Measurements from ENCODE around the gene NPR1. TPM values are rescaled to one million over a fixed set of nuclear protein-coding genes. Genes with fewer than 3 reads are reported as not detected.

NPR1 gene
- 100 to 1,000 TPM in 1 of 6 donors, 10 to 100 TPM in 5; 32.5 to 101 (median 63.0) TPM for total RNA-seq

DNA sequence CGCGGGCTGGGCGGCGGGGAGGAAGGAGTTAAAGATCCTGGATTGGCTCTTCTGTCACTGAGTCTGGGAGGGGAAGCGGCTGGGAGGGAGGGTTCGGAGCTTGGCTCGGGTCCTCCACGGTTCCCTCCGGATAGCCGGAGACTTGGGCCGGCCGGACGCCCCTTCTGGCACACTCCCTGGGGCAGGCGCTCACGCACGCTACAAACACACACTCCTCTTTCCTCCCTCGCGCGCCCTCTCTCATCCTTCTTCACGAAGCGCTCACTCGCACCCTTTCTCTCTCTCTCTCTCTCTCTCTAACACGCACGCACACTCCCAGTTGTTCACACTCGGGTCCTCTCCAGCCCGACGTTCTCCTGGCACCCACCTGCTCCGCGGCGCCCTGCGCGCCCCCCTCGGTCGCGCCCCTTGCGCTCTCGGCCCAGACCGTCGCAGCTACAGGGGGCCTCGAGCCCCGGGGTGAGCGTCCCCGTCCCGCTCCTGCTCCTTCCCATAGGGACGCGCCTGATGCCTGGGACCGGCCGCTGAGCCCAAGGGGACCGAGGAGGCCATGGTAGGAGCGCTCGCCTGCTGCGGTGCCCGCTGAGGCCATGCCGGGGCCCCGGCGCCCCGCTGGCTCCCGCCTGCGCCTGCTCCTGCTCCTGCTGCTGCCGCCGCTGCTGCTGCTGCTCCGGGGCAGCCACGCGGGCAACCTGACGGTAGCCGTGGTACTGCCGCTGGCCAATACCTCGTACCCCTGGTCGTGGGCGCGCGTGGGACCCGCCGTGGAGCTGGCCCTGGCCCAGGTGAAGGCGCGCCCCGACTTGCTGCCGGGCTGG, at the start of gene NPR1:
NPR1 (plus strand) TSS at position 170 of the 818 bp plus-strand sequence; CDS start at position 591, 421 bp downstream.
- TF ChIP-seq EP300 (IDR thresholded peaks at IDR 0.05) (no peak), POLR2AphosphoS5 (IDR thresholded peaks at IDR 0.05) (no peak), POLR2A (IDR thresholded peaks at IDR 0.05) (peak in 2 of 4 donors; percentile 19 to 43)
- TF ChIP-seq, protein P1, sequence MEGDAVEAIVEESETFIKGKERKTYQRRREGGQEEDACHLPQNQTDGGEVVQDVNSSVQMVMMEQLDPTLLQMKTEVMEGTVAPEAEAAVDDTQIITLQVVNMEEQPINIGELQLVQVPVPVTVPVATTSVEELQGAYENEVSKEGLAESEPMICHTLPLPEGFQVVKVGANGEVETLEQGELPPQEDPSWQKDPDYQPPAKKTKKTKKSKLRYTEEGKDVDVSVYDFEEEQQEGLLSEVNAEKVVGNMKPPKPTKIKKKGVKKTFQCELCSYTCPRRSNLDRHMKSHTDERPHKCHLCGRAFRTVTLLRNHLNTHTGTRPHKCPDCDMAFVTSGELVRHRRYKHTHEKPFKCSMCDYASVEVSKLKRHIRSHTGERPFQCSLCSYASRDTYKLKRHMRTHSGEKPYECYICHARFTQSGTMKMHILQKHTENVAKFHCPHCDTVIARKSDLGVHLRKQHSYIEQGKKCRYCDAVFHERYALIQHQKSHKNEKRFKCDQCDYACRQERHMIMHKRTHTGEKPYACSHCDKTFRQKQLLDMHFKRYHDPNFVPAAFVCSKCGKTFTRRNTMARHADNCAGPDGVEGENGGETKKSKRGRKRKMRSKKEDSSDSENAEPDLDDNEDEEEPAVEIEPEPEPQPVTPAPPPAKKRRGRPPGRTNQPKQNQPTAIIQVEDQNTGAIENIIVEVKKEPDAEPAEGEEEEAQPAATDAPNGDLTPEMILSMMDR (IDR thresholded peaks at IDR 0.05): peak in 1 of 6 experiments; percentile 2
- ATAC-seq (ENCODE audit: low FRiP score in 2 of 2): peak; percentile 67 to 87
- Histone ChIP-seq H3K4me3 (peak within 1 kb of the TSS; percentile 59 to 73 (median 66)), H3K36me3 (peaks cover 0 to 20% (median 7%) of the 10 kb centered on the region in 4 donors), H3K27ac (peak within 1 kb of the TSS; percentile 69 to 88 (median 82)), H3K27me3 (peaks cover 0 to 15% (median 6%) of the 10 kb centered on the region in 4 donors), H3K9me3 (no peaks in the 10 kb centered on the region), H3K4me1 (peaks cover 20 to 38% (median 33%) of the 10 kb centered on the region in 4 donors)
- WGBS, 2 donors: 0 to 1% methylated on average over 34 to 55 of the region's 78 CpGs
- DNase-seq: peak; percentile 40 to 88

DNA sequence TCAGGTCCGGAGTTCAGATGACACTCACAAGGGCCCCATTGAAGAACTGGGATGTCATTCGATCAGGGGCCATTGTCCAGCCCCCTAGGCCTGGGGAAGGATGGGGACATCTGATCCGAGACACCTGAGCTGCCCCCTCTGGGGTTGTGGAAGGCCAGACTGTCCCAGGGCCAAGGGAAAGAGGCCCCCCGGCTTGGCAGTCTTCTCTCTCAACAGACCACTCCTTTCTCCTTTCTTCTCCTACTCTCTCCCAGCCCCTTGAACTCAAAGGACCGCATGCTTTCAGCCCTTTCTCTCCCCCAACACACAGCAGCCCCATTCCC, 49.2 kb upstream of the NPR1 start:
- no peak for ATAC-seq (ENCODE audit: low FRiP score in 2 of 2)
- Histone ChIP-seq H3K4me3 (no peak overlapping the region), H3K36me3 (peaks cover 0 to 2% (median 0%) of the 10 kb centered on the region in 4 donors), H3K9me3 (no peaks in the 10 kb centered on the region), H3K4me1 (peaks cover 36 to 83% (median 47%) of the 10 kb centered on the region in 4 donors), H3K27me3 (no peaks in the 10 kb centered on the region), H3K27ac (peak overlapping the region in 3 of 4 donors; percentile 4 to 95 (median 95))
- no peak for DNase-seq
- TF ChIP-seq, protein P1 (IDR thresholded peaks at IDR 0.05): no peak
- no peak for TF ChIP-seq POLR2A (IDR thresholded peaks at IDR 0.05)
- no peak for TF ChIP-seq POLR2AphosphoS5 (IDR thresholded peaks at IDR 0.05)
- TF ChIP-seq EP300 (IDR thresholded peaks at IDR 0.05): no peak
- WGBS, 2 donors: 90 to 96% methylated on average over 4 to 5 of the region's 5 CpGs

DNA sequence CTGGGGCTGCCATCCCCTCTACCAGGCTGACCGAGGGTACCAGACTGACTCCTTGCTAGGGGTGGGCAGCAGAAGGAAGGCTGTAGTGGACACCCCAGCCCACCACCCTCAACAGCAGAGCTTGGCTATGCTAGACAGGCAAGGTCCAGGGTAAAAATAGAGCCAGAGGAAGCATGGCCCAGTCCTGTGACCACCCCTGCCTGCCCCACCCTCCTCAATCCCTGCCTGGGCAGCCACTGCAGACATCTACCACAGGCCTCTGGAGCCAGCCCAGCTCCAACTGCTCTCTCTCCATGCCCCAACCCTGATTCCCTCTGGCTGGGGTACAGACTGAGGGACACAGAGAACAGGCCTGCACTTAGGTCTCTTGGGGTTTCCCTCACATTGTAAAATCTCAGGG, 48.5 kb upstream of the NPR1 start:
- Histone ChIP-seq H3K4me1 (peaks cover 29 to 81% (median 47%) of the 10 kb centered on the region in 4 donors), H3K36me3 (peaks cover 0 to 2% (median 0%) of the 10 kb centered on the region in 4 donors), H3K27ac (peak overlapping the region in 3 of 4 donors; percentile 24 to 95 (median 56)), H3K27me3 (no peaks in the 10 kb centered on the region), H3K4me3 (no peak overlapping the region), H3K9me3 (no peaks in the 10 kb centered on the region)
- TF ChIP-seq, protein P1 (IDR thresholded peaks at IDR 0.05): no peak
- TF ChIP-seq EP300 (IDR thresholded peaks at IDR 0.05) (no peak), POLR2AphosphoS5 (IDR thresholded peaks at IDR 0.05) (no peak), POLR2A (IDR thresholded peaks at IDR 0.05) (no peak)
- 91% methylated on average over 1 of the region's 1 CpG; no CpG with 5 or more reads in 1 of the 2 donors for WGBS, 2 donors
- DNase-seq (no peak), ATAC-seq (ENCODE audit: low FRiP score in 2 of 2) (no peak)

DNA sequence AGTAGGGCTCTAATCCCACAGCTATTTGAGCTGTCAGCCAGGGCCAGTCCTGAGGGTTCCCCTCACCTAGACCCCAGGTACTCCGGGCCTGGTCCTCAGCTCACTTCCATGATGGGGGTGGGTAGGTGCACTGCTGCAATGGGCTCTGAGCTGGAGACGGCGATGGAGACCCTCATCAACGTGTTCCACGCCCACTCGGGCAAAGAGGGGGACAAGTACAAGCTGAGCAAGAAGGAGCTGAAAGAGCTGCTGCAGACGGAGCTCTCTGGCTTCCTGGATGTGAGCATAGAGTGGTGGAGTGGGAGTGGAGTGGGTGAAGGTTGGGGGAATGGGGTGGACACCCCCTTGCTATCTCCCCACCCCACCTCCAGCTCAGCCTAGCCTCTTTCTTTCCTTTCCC, 48.1 kb upstream of the NPR1 start:
- Histone ChIP-seq H3K36me3 (no peaks in the 10 kb centered on the region), H3K4me1 (peaks cover 32 to 81% (median 49%) of the 10 kb centered on the region in 4 donors), H3K4me3 (no peak overlapping the region), H3K27me3 (no peaks in the 10 kb centered on the region), H3K27ac (peak overlapping the region in 3 of 4 donors; percentile 24 to 95 (median 56)), H3K9me3 (no peaks in the 10 kb centered on the region)
- DNase-seq (no peak), ATAC-seq (ENCODE audit: low FRiP score in 2 of 2) (no peak)
- TF ChIP-seq POLR2AphosphoS5 (IDR thresholded peaks at IDR 0.05): no peak
- no peak for TF ChIP-seq EP300 (IDR thresholded peaks at IDR 0.05)
- 69 to 84% methylated on average over 3 to 7 of the region's 7 CpGs for WGBS, 2 donors
